Measurements from ENCODE around the gene CAMTA1.

Gene CAMTA1

GRCh38 chr1:6819246-6820040, 34.2 kb downstream of the CAMTA1 start:
- TF ChIP-seq CTCF (IDR thresholded peaks at IDR 0.05; ENCODE audit: insufficient read depth, low read depth, low read length, missing control alignments): no peak
- no peak for DNase-seq (ENCODE audit: low read depth)
- no peak overlapping the region for H3K4me3 ChIP-seq (ENCODE audit: low read depth, low read length)

GRCh38 chr1:6820899-6821298, 35.6 kb downstream of the CAMTA1 start:
- peak; percentile 29 for DNase-seq (ENCODE audit: low read depth)
- TF ChIP-seq CTCF (IDR thresholded peaks at IDR 0.05; ENCODE audit: insufficient read depth, low read depth, low read length, missing control alignments): no peak
- H3K4me3 ChIP-seq (ENCODE audit: low read depth, low read length): peak overlapping the region; percentile 23; the same call in 1 of the 2 replicates

GRCh38 chr1:6822530-6823359, 37.5 kb downstream of the CAMTA1 start:
- TF ChIP-seq CTCF (IDR thresholded peaks at IDR 0.05; ENCODE audit: insufficient read depth, low read depth, low read length, missing control alignments): no peak
- DNase-seq (ENCODE audit: low read depth): peak; percentile 63
- no peak overlapping the region for H3K4me3 ChIP-seq (ENCODE audit: low read depth, low read length)

GRCh38 chr1:6823793-6824192, 38.5 kb downstream of the CAMTA1 start:
- no peak for DNase-seq (ENCODE audit: low read depth)
- no peak overlapping the region for H3K4me3 ChIP-seq (ENCODE audit: low read depth, low read length)
- no peak for TF ChIP-seq CTCF (IDR thresholded peaks at IDR 0.05; ENCODE audit: insufficient read depth, low read depth, low read length, missing control alignments)

- no peak for TF ChIP-seq CTCF (IDR thresholded peaks at IDR 0.05; ENCODE audit: insufficient read depth, low read depth, low read length, missing control alignments)
Measured at GRCh38 chr1:6824665-6825368, 39.6 kb downstream of the CAMTA1 start.

GRCh38 chr1:6825828-6826227, 40.6 kb downstream of the CAMTA1 start:
- H3K4me3 ChIP-seq (ENCODE audit: low read depth, low read length): no peak overlapping the region
- DNase-seq (ENCODE audit: low read depth): no peak
- TF ChIP-seq CTCF (IDR thresholded peaks at IDR 0.05; ENCODE audit: insufficient read depth, low read depth, low read length, missing control alignments): no peak

More at GRCh38 chr1:6824665-6825368, 39.6 kb downstream of the CAMTA1 start:
- H3K4me3 ChIP-seq (ENCODE audit: low read depth, low read length): no peak overlapping the region
- no peak for DNase-seq (ENCODE audit: low read depth)

Measured in GM12865 (cell line).